ENCODE results near the gene KRTAP10-10. TPM values are rescaled to one million over a fixed set of nuclear protein-coding genes. Genes with fewer than 3 reads are reported as not detected.

Gene KRTAP10-10
- total and polyA plus RNA-seq, 4 donors = not detected

DNA sequence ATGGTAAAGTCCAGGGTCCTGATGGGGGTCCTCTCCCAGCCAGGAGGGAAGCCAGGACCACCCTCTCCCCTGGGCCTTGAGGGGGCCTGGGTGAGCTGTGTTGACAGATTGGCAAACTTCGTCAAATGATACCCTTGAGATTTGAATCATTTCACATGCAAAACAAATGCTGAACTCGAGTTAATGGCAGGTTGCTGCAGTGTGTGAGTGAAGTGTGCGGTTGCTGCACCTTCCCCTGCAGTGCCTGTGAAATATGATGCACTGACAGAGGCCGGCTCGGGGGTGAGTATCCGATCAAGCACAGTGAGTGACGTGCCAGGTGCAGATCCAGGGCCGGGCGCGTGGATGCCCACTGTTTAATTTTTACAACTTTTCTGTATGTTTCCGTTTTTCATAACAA lies 50.5 kb downstream of the KRTAP10-10 start:
- Histone ChIP-seq H3K4me3 (ENCODE audit: low read depth in 1 of 3, low read length in 3 of 3) (no peak overlapping the region), H3K27me3 (ENCODE audit: control insufficient read depth in 4 of 4, insufficient read depth in 4 of 4, low read length in 3 of 4) (peaks cover 0 to 2% (median under 1%) of the 10 kb centered on the region in 4 donors), H3K36me3 (ENCODE audit: control insufficient read depth in 4 of 4, insufficient read depth in 3 of 4, low read depth in 1 of 4, low read length in 3 of 4) (no peaks in the 10 kb centered on the region), H3K4me1 (ENCODE audit: control insufficient read depth in 4 of 4, insufficient read depth in 4 of 4, low read length in 3 of 4) (no peaks in the 10 kb centered on the region), H3K27ac (ENCODE audit: low read depth in 1 of 2, low read length in 2 of 2) (no peak overlapping the region), H3K9me3 (ENCODE audit: control insufficient read depth in 4 of 4, low read length in 3 of 4) (peaks cover 0 to 7% (median 2%) of the 10 kb centered on the region in 4 donors), H3K9ac (ENCODE audit: low read depth in 1 of 2, low read length in 2 of 2) (no peak overlapping the region)
- 63% methylated on average over 11 of the region's 11 CpGs for WGBS
- peak; percentile 8 for DNase-seq (ENCODE audit: low spot score)
- TF ChIP-seq JUND (IDR thresholded peaks at IDR 0.05) (no peak), RXRA (IDR thresholded peaks at IDR 0.05) (no peak), HNF4G (IDR thresholded peaks at IDR 0.05) (no peak), FOXA2 (IDR thresholded peaks at IDR 0.05) (no peak), GABPA (IDR thresholded peaks at IDR 0.05 in 1 of 2, conservative IDR thresholded peaks at IDR 0.05 in 1 of 2) (no peak), SP1 (IDR thresholded peaks at IDR 0.05) (no peak), NR2F2 (IDR thresholded peaks at IDR 0.05) (no peak), YY1 (IDR thresholded peaks at IDR 0.05) (no peak), ATF3 (IDR thresholded peaks at IDR 0.05) (no peak), TAF1 (conservative IDR thresholded peaks at IDR 0.05) (no peak), EGR1 (IDR thresholded peaks at IDR 0.05; ENCODE audit: low read depth in 2 of 2) (no peak), ZBTB33 (IDR thresholded peaks at IDR 0.05) (no peak), RAD21 (IDR thresholded peaks at IDR 0.05) (no peak), HNF4A (conservative IDR thresholded peaks at IDR 0.05) (no peak), FOXA1 (IDR thresholded peaks at IDR 0.05) (no peak)
- TF ChIP-seq, protein P1, sequence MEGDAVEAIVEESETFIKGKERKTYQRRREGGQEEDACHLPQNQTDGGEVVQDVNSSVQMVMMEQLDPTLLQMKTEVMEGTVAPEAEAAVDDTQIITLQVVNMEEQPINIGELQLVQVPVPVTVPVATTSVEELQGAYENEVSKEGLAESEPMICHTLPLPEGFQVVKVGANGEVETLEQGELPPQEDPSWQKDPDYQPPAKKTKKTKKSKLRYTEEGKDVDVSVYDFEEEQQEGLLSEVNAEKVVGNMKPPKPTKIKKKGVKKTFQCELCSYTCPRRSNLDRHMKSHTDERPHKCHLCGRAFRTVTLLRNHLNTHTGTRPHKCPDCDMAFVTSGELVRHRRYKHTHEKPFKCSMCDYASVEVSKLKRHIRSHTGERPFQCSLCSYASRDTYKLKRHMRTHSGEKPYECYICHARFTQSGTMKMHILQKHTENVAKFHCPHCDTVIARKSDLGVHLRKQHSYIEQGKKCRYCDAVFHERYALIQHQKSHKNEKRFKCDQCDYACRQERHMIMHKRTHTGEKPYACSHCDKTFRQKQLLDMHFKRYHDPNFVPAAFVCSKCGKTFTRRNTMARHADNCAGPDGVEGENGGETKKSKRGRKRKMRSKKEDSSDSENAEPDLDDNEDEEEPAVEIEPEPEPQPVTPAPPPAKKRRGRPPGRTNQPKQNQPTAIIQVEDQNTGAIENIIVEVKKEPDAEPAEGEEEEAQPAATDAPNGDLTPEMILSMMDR (IDR thresholded peaks at IDR 0.05; ENCODE audit: low read depth, low read length, missing input control) = no peak
- TF ChIP-seq, protein P2, sequence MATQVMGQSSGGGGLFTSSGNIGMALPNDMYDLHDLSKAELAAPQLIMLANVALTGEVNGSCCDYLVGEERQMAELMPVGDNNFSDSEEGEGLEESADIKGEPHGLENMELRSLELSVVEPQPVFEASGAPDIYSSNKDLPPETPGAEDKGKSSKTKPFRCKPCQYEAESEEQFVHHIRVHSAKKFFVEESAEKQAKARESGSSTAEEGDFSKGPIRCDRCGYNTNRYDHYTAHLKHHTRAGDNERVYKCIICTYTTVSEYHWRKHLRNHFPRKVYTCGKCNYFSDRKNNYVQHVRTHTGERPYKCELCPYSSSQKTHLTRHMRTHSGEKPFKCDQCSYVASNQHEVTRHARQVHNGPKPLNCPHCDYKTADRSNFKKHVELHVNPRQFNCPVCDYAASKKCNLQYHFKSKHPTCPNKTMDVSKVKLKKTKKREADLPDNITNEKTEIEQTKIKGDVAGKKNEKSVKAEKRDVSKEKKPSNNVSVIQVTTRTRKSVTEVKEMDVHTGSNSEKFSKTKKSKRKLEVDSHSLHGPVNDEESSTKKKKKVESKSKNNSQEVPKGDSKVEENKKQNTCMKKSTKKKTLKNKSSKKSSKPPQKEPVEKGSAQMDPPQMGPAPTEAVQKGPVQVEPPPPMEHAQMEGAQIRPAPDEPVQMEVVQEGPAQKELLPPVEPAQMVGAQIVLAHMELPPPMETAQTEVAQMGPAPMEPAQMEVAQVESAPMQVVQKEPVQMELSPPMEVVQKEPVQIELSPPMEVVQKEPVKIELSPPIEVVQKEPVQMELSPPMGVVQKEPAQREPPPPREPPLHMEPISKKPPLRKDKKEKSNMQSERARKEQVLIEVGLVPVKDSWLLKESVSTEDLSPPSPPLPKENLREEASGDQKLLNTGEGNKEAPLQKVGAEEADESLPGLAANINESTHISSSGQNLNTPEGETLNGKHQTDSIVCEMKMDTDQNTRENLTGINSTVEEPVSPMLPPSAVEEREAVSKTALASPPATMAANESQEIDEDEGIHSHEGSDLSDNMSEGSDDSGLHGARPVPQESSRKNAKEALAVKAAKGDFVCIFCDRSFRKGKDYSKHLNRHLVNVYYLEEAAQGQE (IDR thresholded peaks at IDR 0.05) = no peak
- TF ChIP-seq, protein P3, sequence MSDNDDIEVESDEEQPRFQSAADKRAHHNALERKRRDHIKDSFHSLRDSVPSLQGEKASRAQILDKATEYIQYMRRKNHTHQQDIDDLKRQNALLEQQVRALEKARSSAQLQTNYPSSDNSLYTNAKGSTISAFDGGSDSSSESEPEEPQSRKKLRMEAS (IDR thresholded peaks at IDR 0.05) = no peak

Small RNA genes lying within 50 kb of the gene (small RNA-seq; reads per million reads assigned to genes)
- gene KRTAP12-6P = not detected

Other genes starting within 250 kb of the KRTAP10-10 start
- gene LRRC3, start 181.8 kb upstream of the KRTAP10-10 start, total RNA-seq = 10 to 100 TPM in 1 of 2 donors, 1 to 10 TPM in 1; 3.0 to 14.2 TPM
- gene LRRC3, start 181.8 kb upstream of the KRTAP10-10 start, polyA plus RNA-seq = 10 to 100 TPM in 1 of 2 donors, 1 to 10 TPM in 1; 3.9 to 11.1 TPM
- not detected for gene KRTAP10-1, start 97.2 kb upstream of the KRTAP10-10 start, total RNA-seq
- not detected for gene KRTAP10-1, start 97.2 kb upstream of the KRTAP10-10 start, polyA plus RNA-seq
- not detected for gene KRTAP10-2, start 85.9 kb upstream of the KRTAP10-10 start, total RNA-seq
- not detected for gene KRTAP10-2, start 85.9 kb upstream of the KRTAP10-10 start, polyA plus RNA-seq
- not detected for gene KRTAP10-3, start 78.6 kb upstream of the KRTAP10-10 start, total RNA-seq
- gene KRTAP10-3, start 78.6 kb upstream of the KRTAP10-10 start, polyA plus RNA-seq = not detected
- not detected for gene KRTAP10-4, start 63.6 kb upstream of the KRTAP10-10 start, total RNA-seq
- gene KRTAP10-4, start 63.6 kb upstream of the KRTAP10-10 start, polyA plus RNA-seq = not detected
- not detected for gene KRTAP10-5, start 56.8 kb upstream of the KRTAP10-10 start, total RNA-seq
- not detected for gene KRTAP10-5, start 56.8 kb upstream of the KRTAP10-10 start, polyA plus RNA-seq
- gene KRTAP10-6, start 44.9 kb upstream of the KRTAP10-10 start, total RNA-seq = not detected
- gene KRTAP10-6, start 44.9 kb upstream of the KRTAP10-10 start, polyA plus RNA-seq = not detected
- not detected for gene KRTAP10-7, start 36.8 kb upstream of the KRTAP10-10 start, total RNA-seq
- not detected for gene KRTAP10-7, start 36.8 kb upstream of the KRTAP10-10 start, polyA plus RNA-seq
- not detected for gene KRTAP10-8, start 25.3 kb upstream of the KRTAP10-10 start, total RNA-seq
- gene KRTAP10-8, start 25.3 kb upstream of the KRTAP10-10 start, polyA plus RNA-seq = not detected
- not detected for gene KRTAP10-9, start 10.3 kb upstream of the KRTAP10-10 start, total RNA-seq
- gene KRTAP10-9, start 10.3 kb upstream of the KRTAP10-10 start, polyA plus RNA-seq = not detected
- gene KRTAP10-11, start 9.1 kb downstream of the KRTAP10-10 start, total RNA-seq = not detected
- gene KRTAP10-11, start 9.1 kb downstream of the KRTAP10-10 start, polyA plus RNA-seq = not detected
- not detected for gene KRTAP12-4, start 17.3 kb downstream of the KRTAP10-10 start, total RNA-seq
- gene KRTAP12-4, start 17.3 kb downstream of the KRTAP10-10 start, polyA plus RNA-seq = not detected
- not detected for gene KRTAP12-3, start 20.6 kb downstream of the KRTAP10-10 start, total RNA-seq
- gene KRTAP12-3, start 20.6 kb downstream of the KRTAP10-10 start, polyA plus RNA-seq = not detected
- gene KRTAP12-2, start 29.6 kb downstream of the KRTAP10-10 start, total RNA-seq = not detected
- not detected for gene KRTAP12-2, start 29.6 kb downstream of the KRTAP10-10 start, polyA plus RNA-seq
- not detected for gene KRTAP12-1, start 44.8 kb downstream of the KRTAP10-10 start, total RNA-seq
- gene KRTAP12-1, start 44.8 kb downstream of the KRTAP10-10 start, polyA plus RNA-seq = not detected
- gene KRTAP10-12, start 59.8 kb downstream of the KRTAP10-10 start, total RNA-seq = not detected
- gene KRTAP10-12, start 59.8 kb downstream of the KRTAP10-10 start, polyA plus RNA-seq = not detected
- under 1 TPM in 1 of 2 donors, not detected in 1; under 0.01 TPM for gene TSPEAR, start 74.2 kb downstream of the KRTAP10-10 start, total RNA-seq
- gene TSPEAR, start 74.2 kb downstream of the KRTAP10-10 start, polyA plus RNA-seq = under 1 TPM; 0.01 to 0.14 TPM
- gene UBE2G2, start 164.5 kb downstream of the KRTAP10-10 start, total RNA-seq = 10 to 100 TPM; 35.1 to 83.5 TPM
- 10 to 100 TPM; 27.4 to 46.6 TPM for gene UBE2G2, start 164.5 kb downstream of the KRTAP10-10 start, polyA plus RNA-seq
- 10 to 100 TPM; 35.1 to 39.9 TPM for gene SUMO3, start 180.7 kb downstream of the KRTAP10-10 start, total RNA-seq
- 10 to 100 TPM; 41.4 to 51.0 TPM for gene SUMO3, start 180.7 kb downstream of the KRTAP10-10 start, polyA plus RNA-seq
- gene PTTG1IP, start 236.3 kb downstream of the KRTAP10-10 start, total RNA-seq = 10 to 100 TPM; 86.8 to 94.0 TPM
- gene PTTG1IP, start 236.3 kb downstream of the KRTAP10-10 start, polyA plus RNA-seq = 10 to 100 TPM; 62.0 to 72.8 TPM

Measured in liver (tissue), 10 donors.